ENCODE data around the gene CTAGE1.
A peak's percentile ranks its signal among the peaks of the same experiment; 100 is the strongest.
"Not testable (repeated sequence)": the region's sequence is repeated elsewhere in the genome, so short reads cannot be mapped to it uniquely, and the experiment has no call there.

Gene CTAGE1

DNA sequence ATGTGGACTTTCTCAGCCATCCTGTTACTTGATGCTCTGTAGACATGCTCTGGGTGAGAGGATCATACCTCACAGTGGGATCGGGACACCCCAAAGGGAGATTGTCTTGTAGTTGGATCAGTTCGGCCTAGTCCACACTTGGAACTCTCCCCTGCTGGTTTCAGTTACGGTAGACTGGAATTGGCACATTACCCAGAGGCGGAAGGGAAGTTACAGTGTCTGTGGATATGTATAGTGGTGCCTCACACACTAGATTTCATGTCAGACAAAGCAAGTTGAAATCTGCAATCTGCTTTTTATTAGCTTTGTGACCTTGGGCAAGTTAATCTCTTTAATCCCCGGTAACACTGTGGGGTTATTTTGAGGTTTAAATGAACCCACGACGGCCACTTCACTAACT is 16.2 kb upstream of the CTAGE1 start:
- DNase-seq: no peak

DNA sequence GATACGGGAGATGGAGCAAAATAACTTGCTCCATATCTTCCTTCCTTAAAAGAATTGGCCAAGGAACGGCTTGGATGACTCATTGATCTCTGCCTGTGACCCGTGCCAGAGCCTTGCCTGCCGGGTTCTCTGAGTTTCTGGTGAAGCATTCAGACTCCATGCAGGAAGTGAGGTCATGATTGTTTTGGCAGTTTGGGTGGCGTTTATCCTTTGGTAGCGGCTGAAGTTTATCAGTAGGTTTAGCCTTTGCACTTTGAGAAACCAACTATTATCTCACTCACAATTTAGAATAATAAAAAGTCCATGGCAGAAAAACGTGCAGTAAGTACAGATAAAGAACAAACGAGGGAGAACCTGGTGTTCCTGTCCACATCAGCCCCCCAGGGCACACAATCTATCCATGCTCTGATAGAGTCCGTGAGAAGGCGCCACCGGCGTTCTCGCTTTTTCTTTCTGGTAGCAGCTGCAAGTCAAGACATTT is 15.0 kb upstream of the CTAGE1 start:
- no peak for DNase-seq

DNA sequence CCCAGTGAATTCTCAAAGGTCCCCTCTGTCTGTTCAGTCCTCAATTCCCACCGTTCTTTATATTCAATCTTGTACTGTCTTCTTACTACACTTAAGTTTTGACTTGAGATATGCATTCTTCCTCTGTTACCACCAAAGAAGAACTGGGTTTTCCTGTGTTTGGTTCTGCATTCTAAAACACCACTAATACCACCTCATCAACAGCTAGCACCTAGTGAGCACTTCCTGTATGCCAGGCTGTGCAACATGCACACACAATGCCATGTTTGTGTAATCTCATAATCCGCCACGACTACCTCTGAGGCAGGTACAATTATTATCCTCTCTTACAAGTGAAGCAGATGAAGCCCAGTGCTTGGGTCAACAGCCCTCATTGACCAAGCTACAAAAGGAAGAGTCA is 11.8 kb upstream of the CTAGE1 start:
- no peak for DNase-seq

DNA sequence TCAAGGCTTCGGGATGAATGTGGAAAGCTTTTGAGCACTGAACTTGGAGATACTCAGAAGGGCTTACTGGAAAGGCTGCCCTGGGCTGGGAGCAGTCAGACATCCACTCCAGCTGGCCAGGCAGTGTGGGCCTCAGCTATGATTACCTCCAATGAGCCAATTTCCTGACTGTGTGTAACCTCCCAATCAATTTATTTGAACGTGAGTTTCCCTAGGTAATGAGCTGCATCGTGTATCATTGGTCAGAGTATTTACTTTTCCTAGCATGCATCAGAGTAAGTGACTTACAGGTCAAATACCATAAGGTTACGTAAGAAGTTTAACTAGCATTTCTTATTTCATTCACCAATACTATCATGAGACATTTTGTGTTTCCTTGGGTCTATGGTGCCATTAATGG is 11.0 kb upstream of the CTAGE1 start:
- DNase-seq: no peak

DNA sequence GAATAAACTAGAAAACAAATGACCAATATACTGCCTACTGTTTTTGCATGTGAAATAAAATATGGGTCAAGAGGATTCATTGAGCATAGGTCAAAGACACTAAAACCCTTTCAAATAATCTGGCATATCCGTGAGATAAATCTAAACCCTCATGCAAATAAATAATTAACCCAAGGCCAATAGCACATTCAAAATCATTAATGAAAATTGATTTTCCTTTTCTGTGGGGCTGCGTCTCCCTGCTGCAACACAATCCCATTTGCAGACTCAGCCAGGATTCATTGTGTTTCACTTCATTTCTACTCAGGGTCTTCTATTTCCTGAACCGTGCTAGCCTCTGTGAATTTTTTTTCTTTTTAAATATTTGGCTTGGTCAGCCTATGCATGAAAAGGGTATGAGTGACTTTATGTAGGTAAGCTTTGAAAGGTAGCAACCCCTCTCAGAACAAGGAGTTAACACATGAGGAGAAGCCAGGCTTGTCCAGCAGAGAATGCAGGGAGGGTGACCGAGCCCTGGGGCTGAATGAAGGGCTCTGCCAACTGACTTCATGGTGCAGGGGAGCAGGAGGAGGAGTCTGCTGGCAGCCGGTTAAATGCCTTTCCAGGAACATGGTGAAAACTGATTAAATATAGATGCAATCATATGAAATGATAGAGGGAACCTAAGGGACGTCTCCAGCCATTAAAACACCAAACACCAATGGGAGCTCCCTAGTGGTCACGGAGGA is 10.3 kb upstream of the CTAGE1 start:
- DNase-seq: no peak

DNA sequence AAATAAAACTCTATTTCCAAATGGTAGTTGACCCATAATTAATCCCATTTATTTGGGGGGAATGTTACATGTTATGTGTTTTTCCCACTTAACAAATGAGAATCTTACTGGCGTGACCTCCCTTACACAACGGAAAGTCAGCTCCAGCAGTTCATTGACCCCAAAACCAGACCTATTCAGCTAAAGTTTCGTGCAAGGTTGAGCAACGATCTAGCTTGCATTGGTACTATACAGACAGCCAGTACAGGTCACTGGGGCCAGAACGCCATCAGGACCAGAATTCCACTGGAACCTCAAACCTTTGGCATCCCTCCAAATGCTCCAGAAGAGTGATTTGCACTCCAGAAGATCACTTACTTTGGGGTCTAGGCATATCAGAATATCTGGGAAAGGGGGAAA is 6.8 kb upstream of the CTAGE1 start:
- no peak for DNase-seq

DNA sequence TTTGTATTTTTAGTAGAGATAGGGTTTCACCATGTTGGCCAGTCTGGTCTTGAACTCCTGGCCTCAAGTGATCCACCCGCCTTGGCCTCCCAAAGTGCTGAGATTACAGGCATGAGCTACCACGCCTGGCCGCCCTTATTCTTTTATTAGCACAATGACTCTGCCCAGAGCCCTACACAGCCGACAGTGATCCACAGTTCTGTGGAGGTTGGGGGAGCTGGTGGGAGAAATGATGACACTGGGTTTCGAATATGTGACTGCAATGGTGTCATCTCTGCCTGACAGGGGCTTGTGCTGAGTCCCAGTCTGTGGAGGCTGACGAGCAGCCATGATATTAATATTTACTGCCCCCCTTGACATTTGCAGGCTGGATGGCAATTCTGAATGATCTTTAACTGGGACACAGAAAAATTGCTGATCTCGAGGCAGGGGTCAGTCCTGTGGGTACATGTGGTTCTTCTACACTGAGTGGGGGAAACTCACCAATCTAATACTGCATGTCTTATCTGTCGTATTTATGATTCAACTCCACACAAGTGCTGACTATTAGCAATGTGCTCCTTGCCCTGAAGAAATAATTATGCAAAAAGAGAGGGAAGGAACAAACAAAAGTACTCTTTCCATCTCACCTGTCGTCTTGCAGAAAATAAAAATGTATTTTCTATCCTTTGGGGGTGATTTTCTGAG is 6.3 kb upstream of the CTAGE1 start:
- DNase-seq: no peak

DNA sequence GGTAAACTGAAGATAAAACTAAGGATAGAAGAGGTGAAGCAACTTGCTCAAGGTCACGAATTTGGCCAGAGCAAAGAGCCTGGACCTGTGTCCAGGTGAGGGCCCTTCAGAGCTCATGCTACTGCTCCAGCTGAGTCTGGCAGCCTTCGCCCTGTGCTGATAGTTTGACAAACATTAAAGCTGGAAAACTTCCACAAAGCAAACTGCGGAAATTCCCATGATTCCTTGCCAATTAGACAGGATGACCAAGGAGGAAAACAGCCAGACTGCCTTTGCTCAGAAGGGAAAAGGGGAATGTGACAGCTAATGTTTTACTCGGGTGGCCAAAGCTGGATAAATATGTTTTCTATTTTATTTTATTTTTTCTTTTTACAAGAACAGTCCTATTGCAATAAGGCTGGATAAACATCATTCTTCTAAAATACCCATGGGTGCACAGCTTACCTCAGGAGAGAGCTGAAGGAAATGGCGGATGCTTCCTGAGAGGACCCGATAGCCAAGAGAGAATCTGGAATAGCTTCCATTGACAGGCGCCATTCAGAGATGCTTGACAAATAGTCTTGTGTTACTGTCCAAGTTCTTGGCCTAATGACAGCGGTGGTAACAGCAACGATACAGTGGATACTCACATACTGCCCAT is 5.3 kb upstream of the CTAGE1 start:
- no peak for DNase-seq

DNA sequence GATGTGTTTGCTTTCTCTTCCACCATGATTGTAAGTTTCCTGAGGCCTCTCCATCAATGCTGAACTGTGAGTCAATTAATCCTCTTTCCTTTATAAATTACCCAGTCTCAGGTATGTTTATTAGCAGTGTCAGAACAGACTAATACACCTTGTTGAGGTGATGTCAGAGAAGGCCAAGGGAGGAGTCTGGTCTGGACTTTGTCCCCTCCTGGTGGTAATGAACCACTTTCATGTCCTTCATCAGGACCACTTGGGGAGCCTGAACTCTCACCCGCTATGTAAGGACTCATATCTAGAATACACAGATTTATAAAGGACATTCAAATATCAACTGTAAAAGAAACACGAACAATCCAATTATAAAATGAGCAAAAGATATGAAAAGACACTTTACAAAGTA is 2.9 kb upstream of the CTAGE1 start:
- no peak for DNase-seq

DNA sequence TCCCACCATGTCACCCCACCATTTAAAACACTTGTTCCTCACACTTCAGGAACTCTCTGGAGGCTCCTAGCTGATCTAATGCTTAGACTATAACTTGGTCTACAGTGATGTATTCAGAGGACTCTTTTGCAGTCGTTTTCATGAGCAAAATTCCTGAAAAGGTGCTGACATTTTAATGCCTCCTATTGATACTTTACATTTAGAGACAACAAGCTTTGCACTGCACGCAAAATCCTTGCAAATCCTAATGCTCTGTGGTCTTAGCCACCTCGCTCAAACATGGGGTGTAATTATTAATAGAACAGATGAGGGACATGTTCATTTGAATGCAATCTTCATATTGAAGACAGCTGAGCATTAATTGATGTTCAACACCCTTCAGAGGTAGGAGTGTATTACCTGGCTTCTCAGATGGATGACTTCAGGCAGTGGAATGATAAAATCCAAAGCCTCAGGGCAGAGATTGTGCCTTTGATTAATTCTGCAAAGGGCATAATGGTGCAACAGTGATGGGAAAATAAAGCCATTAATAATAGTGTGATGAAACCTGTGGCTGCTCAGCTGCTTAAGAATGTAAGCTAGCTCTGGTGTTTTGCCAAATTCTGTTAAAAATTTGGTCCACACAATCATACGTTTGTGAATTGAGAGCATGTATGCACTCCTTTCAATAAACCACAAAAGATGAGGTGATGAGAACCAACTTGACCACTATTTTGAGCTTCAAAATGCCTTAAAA is 5.4 kb downstream of the CTAGE1 start:
- DNase-seq: no peak

DNA sequence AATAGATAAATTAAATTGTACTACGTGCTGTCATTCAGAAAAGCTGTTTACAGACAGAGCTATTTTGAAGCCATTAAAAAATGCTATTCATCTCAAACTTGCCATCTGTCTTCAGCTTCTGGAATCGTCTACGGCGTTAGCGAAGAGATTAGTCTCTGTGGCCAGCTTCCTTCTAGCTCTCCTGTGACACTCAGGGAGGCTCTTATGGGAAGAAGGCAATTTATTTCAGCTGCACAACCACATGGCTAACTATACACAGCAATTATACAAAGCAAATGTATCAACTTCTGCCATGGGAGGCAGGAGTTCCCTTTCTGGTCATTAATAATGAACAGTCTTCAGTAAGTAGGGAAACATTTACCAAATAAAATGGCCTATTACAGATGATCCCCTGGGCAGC is 6.3 kb downstream of the CTAGE1 start:
- DNase-seq: no peak

DNA sequence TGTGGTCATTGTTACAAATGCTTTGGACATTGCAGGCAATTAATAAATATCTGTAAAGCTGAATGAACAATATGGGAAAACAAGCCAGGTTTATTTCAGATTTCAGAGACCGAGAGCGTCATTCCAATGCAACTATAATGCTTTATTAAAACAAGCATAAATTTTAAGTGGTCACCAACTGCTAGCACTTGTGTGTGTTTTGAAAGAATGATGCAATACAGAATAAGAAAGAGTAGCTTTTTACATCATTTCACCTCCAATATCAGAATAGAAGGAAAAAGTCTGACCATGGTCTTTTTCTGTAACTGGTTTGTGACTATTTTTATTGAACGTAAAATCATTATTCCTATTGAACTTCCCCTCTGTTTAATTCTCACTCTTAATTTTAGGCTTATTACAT is 7.6 kb downstream of the CTAGE1 start:
- DNase-seq: no peak

DNA sequence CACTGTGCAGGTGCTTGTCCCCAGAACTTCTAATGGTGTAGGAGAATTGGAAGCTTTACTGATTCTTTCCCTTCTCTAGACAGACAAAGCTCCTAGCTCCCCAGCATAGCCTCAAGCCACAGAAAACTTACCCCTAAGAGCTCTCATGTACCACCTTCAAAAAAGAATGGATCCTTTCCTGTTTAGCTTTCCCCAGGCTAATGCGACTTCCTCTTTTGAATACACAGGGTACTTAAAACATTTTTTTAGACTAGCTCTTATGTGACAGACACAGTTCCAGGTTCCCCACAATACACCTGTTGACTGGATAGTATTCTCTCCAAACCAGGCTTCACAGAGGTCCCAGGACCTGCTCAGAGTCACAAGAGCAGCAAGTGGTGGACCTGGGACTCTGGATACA is 8.3 kb downstream of the CTAGE1 start:
- DNase-seq: no peak

DNA sequence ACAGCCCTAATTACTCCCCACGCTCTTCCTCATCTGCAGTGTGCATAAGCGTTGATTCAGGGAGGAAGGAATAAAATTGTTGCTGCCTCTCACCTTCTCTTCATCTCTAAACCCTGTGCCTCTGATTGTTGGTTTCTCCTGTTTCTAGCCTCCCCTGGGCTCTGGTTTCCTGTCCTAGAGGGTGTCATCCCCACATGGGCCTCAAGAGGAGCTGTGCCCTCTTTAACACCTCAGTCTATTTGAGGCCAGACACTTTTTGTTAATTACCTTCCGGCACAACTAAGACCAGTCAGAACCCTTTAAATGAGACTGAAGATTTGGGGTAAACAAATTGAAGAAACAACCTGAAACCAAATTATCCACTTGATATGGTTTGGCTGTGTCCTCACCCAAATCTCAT is 9.7 kb downstream of the CTAGE1 start:
- DNase-seq: no peak

DNA sequence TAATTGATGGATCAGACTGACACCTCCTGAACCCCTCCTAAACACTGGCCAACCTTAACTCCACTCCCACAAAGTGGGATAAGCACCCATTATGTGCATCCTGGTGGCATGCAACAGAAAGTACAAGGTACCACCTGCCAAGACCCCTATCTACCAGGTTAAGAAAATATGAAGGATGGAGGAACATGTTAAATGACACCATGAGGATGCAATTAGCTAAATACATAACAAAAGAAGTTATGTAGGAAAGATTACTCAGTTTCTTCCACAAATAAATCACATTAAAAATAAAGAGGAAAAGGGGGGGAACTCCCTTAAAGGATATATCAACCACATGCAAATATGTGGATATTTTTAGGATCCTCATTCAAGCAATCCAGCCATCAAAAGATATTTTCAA is 12.6 kb downstream of the CTAGE1 start:
- DNase-seq: no peak

DNA sequence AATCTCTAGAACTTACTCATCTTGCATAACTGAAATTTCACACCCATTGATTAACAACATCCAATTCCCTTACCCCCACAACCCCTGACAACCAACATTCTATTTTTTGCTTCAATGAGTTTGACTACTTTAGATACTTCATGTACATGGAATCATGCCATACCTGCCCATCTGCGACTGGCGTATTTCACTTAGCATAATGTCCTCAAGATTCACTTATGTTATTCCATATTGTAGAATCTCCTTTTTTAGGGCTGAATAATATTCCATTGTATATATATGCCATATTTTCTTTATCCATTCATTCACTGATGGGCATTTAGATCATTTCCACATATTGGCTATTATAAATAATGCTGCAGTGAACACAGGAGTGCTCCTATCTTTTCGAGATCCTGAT is 13.8 kb downstream of the CTAGE1 start:
- no peak for DNase-seq

DNA sequence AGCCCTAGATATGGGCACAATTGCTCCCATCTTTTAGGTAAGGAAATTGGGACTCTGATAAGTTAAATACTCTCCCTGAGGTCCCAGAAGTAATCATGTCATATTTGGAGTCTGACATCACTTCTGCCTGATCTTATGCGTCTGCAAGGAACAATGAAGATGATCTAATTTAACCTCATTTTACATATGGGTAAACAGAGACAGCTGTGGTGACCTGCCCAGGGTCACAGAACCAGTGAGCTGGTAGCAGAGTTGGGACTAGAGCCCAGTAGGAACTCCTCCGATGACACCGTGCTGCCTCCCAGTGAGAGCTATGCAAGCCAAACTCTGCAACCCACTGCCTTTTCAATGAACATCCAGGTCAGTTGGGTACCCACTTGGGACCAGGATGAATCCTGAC is 17.8 kb downstream of the CTAGE1 start:
- no peak for DNase-seq

DNA sequence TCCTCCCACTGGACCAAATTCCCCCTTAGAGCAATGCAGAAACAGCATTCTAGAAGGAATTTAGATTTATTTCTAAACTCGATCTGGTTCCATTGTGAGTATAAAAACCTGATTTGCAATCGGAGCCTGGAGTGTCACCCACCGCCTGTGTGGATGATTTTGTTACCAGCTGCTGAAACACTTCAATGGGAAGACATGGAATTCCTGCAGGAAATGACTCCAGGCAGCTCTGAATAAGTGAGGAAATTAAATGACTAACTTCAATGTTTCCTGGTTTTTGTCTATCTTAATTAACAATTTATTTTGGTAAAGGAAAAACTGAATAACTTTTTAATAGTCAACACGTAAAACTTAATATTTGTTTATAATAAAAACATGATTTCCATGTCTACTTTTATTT is 19.3 kb downstream of the CTAGE1 start:
- DNase-seq: no peak

DNA sequence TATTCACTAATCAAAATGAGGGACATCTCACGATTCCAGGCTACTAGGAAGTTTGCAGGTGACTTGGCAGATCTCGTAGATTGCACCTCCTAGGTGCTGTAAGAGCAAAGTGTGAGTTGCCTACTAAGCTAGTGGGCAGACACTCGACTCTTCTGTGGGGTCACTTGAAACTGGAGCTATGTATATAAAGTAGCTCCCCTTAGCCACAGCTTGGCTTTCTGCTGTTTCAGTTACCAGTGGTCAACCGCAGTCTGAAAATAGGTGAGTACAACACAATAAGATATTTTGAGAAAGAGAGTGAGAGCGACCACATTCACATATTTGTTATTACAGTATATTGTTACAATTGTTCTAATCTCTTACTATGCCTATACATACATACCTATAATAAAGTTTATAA is 23.3 kb downstream of the CTAGE1 start:
- DNase-seq: no peak

DNA sequence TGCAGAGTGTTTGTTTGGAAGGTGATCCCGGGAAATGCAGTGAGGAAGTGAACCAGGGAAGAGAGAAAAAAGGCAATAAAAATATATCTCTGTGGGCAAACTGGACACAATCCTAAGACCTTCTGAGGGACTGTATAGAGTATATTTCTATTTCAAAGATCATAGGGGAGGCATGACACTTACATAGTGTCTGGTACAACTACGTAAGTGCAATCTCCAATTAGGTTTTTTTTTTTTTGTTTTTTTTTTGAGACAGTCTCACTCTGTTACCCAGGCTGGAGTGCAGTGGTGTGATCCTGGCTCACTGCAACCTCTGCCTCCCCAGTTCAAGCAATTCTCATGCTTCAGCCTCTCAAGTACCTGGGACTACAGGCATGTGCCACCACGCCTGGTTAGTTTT is 24.6 kb downstream of the CTAGE1 start:
- not testable (repeated sequence) for DNase-seq

DNA sequence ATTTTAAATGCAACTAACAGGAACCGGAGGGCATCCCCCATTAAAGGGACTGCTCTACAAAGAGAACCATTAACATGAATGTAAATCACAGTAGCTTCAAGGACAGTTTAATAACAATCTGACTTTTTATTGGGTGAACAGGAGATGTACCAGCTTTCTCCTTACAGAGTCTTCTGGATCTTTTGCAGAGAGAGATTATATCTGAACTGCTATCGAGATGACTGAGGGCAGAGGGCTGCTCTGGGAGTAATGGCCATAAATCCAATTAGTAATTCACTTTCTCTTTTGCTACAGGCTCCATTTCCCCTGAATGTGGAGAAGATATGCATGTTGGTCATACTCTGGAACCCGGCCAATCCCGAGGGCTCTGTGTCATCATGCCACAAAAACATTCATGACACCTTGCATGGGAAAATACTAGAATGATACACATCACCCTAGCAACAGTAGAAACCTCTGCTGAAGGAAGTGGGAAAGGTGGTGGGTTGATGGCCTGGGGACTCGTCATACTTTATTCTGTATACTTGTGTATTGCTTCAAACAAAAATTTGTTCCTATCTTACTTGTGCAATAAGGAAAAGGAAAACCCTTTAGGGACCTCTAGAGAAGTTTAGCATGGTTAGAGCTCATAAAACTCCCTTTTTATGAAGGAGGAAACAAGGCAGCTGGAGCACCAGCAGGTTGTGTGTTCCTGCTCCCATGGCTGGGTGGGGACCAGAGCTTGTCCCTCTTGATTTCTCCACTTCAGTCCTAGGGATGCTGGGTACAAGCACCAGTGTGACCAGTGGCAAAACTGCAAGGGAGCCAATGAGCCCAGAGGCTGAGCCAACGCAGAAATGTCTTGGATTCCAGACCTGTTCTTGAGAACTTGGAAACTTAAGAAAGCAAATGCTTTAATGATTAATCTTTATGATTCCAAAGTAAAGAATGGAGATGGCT is 26.0 kb downstream of the CTAGE1 start:
- DNase-seq: peak; percentile 9 to 37

DNA sequence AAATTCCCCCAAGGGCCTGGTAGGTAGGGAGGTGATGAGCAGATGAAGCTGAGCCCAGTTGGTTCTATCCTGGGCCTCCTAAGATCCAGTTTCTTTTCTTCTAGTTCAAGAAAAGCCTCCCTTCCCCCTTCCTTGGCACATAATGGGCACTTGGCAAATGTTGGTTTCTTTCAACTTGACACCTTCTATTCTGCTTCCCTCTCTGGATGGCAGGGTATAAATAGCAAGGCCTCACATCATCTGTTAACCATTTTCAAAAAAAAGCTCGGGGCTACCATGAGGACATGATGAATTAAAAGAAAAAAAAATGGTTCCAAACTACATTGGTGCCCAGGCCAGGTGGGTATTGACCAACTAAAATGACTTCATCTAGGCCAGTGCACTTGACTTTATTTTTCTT is 29.9 kb downstream of the CTAGE1 start:
- no peak for DNase-seq

Data from activated CD4-positive, alpha-beta T cell treated with anti-CD3 and anti-CD28 coated beads, Interleukin-2, amount 50 U/mL, for 48 hours (primary cell).